Mesothelial cell of epicardium (in vitro differentiated cells): ENCODE data around the gene RFTN1. TPM values are rescaled to one million over a fixed set of nuclear protein-coding genes. Genes with fewer than 3 reads are reported as not detected.

Experiments
- DNase-seq, 2 experiments: peaks; one replicate each; pipeline ENCODE4 v3.0.0; 2021; ENCODE audit warnings: low spot score in 2 of 2; ENCODE audit not compliant: unreplicated experiment in 2 of 2
- H3K27ac Mint-ChIP-seq: 2 replicates; pipeline ENCODE4 v1.8.0; 2021; ENCODE audit warnings: mixed read lengths
- H3K27me3 Mint-ChIP-seq: 2 replicates; pipeline ENCODE4 v1.8.0; 2021; ENCODE audit warnings: low read depth, mixed read lengths
- H3K36me3 Mint-ChIP-seq: 2 replicates; pipeline ENCODE4 v1.8.0; 2021; ENCODE audit warnings: mixed read lengths
- H3K4me1 Mint-ChIP-seq: 2 replicates; pipeline ENCODE4 v1.8.0; 2021; ENCODE audit warnings: mixed read lengths
- H3K4me3 Mint-ChIP-seq: 2 replicates; pipeline ENCODE4 v1.8.0; 2021; ENCODE audit warnings: mild to moderate bottlenecking, moderate library complexity, mixed read lengths
- H3K9me3 Mint-ChIP-seq: 2 replicates; pipeline ENCODE4 v1.8.0; 2021; ENCODE audit warnings: mixed read lengths
- CTCF ChIP-seq: fragments of 200-600 bp; sonication (generic); IDR thresholded peaks from one replicate; pipeline ENCODE4 v1.5.0; 2021; ENCODE audit warnings: antibody characterized with exemption; ENCODE audit not compliant: unreplicated experiment
- total RNA-seq: library from RNA; stranded (reverse); gene quantifications from 3 replicates; pipeline ENCODE4 v1.2.1, GENCODE V29; 2021

Gene RFTN1
- total RNA-seq, 1 donor from 2014 or later, result 10.0 TPM

- peaks cover 17% of the 10 kb centered on the region for H3K36me3 Mint-ChIP-seq
- peaks cover 11% of the 10 kb centered on the region for H3K9me3 Mint-ChIP-seq
- H3K27ac Mint-ChIP-seq, result no peak overlapping the region
- no peak for DNase-seq
- H3K27me3 Mint-ChIP-seq, result no peaks in the 10 kb centered on the region
- no peaks in the 10 kb centered on the region for H3K4me1 Mint-ChIP-seq
- H3K4me3 Mint-ChIP-seq, result no peak overlapping the region
- TF ChIP-seq CTCF, result no peak
These were observed 224.2 kb downstream of the RFTN1 start for GRCh38 chr3:16289144-16289889.

GRCh38 chr3:16288664-16289063, 224.8 kb downstream of the RFTN1 start:
- Mint-ChIP-seq H3K27me3 (no peaks in the 10 kb centered on the region), H3K4me1 (no peaks in the 10 kb centered on the region), H3K9me3 (peaks cover 8% of the 10 kb centered on the region), H3K27ac (no peak overlapping the region), H3K36me3 (peaks cover 13% of the 10 kb centered on the region), H3K4me3 (no peak overlapping the region)
- TF ChIP-seq CTCF, result no peak
- no peak for DNase-seq

- TF ChIP-seq CTCF, result no peak
- no peak for DNase-seq
- Mint-ChIP-seq H3K36me3 (peaks cover 2% of the 10 kb centered on the region), H3K27ac (no peak overlapping the region), H3K27me3 (no peaks in the 10 kb centered on the region), H3K4me3 (no peak overlapping the region), H3K9me3 (no peaks in the 10 kb centered on the region), H3K4me1 (no peaks in the 10 kb centered on the region)
These were observed 226.6 kb downstream of the RFTN1 start for GRCh38 chr3:16286751-16287543.

GRCh38 chr3:16286161-16286560, 227.3 kb downstream of the RFTN1 start:
- no peak for DNase-seq
- no peak overlapping the region for H3K27ac Mint-ChIP-seq
- TF ChIP-seq CTCF, result no peak
- peaks cover 2% of the 10 kb centered on the region for H3K36me3 Mint-ChIP-seq
- H3K4me1 Mint-ChIP-seq, result no peaks in the 10 kb centered on the region
- no peak overlapping the region for H3K4me3 Mint-ChIP-seq
- no peaks in the 10 kb centered on the region for H3K27me3 Mint-ChIP-seq
- H3K9me3 Mint-ChIP-seq, result no peaks in the 10 kb centered on the region

GRCh38 chr3:16284633-16285032, 228.9 kb downstream of the RFTN1 start:
- Mint-ChIP-seq H3K9me3 (no peaks in the 10 kb centered on the region), H3K27me3 (no peaks in the 10 kb centered on the region), H3K27ac (no peak overlapping the region), H3K4me3 (no peak overlapping the region), H3K36me3 (no peaks in the 10 kb centered on the region), H3K4me1 (no peaks in the 10 kb centered on the region)
- no peak for DNase-seq
- no peak for TF ChIP-seq CTCF
